Hippocampal formation (tissue), 2 donors: ENCODE data around the gene SMLR1.

ENCODE experiments used
- DNase-seq, 2 donors: peaks; one replicate each; lab custom pipeline; 2025; lab: John Stamatoyannopoulos, UW

SMLR1 gene

GRCh38 chr6:130824978-130825694 is 2.1 kb upstream of the SMLR1 start:
- no peak for DNase-seq

DNA sequence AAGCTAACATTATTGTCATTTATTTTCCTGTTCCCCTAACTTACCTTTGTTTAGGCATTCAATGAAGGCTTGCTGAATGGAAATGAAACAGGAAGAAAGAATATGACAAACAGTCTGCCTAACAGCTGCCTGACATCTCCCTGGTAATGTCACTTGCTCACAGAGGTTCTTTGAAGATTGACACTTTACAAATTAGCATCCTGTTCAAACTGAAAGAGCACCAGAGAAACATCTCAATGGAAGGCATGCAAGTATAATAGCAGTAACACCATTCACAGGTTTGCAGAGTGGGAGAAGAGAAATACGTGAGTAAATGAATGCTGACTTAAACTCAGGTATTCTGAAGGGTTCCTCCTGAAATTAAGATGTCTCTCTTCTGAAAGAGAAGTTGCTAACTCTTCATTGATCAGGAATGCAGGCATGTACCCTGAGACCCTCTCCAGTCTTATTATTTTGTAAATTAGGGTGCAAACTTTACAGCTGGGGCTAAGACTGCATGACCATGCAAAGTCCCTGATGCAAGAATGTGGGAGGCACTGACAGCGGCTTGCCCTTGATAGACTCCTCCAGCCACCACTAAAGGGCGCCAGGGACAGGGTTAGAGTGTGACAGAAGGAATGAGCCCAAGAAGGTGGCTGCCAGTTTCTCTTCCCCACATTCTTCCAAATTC is 1.3 kb upstream of the SMLR1 start:
- DNase-seq = no peak

DNA sequence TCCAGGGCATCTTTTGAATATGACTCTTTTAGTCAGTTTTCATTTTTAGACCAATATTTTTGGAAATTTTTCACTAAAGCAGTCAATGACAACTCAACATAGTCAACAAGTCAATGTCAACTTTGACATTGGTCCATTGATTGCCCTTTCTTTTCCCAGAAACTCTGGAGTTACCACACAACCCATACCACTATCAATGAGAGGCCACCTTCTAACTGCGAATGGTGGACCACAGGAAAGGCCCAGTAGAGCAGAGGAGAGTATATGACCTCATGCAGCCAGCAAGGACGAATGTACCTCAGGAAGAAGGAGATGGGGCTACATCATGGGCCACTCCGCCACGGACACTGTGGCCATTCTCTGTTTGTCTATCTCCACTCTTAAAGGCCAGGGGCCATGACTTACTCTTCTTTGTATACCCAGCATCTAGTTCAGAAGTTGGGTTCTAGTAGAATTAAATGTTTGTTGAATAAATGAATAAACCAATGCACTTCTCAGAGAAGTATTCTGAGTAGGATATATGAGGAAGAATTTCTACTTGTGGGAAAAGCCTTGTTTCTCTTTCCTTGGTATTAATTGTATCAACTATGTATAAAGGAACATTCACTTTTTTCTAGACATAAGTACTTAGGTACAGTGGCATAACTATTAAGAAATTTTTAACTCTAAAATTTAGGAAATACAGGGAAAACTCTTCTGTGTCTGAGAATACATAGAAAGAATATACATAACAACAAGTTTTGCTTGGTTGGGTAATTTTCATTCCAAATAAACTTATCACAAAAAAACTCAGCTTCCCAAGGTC is 562 bp upstream of the SMLR1 start:
- DNase-seq = no peak

DNA sequence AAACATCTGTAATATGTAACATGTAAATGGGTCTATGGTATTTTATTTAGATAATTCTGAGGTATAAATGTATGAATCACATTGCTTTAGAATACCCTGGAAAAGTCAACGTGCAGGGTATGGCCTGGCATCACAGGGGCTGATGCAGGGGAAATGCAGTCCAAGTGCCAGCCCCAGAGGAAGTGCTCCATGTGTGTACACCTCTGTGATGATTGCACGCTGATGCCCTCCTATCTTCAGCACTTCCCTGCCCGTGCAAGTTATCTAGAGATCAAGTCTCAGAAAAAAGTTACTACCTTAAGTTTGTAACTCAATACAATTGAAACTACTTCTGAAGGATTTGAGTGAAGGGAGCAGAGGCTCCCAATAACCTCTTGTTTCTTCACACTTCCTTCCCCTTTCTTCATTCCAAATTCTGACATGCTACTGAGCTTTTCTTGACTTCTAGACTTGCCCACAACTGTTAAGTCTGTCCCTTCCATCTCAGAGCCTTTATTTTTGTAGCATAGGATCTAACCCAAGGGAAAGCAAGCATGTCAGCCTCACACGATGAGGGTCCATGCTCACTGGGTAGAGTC is 2.2 kb downstream of the SMLR1 start:
- DNase-seq = no peak

DNA sequence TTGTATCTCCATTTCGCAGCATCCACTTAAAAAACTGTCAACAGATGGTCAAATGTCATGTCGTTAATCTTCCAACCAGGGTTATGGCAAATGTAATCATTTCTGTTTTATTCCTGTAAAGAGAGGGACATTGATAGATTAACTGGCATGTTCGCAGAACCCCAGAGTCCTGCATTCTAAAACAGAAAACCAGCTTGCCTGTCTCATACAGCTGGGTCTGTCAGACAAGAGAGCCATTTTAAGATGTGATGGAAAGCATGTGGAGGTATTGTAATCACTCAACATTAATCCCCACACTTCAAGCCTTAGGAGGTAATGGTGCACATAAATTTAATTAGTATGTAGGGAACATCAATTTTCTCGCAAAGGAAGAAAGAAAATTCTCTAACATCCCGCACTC is 4.4 kb downstream of the SMLR1 start:
- no peak for DNase-seq

DNA sequence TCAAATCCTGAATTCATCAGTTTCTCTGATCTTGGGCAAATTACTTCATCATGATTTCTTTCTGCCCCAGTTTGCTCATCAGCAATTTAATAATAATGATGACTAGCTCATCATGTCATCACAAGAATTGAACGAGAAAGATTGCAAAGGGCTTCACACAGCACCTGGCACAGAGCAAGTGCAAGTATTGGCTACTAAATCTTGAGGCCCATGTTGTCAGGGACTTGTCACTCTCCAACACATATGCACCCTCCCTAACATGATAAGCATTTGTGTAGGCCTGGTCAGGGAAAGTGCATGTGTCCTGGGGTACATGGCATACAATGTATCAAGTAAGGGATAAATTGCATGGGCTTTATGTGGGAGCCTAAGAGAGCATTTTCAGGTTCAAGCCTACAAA is 6.4 kb downstream of the SMLR1 start:
- no peak for DNase-seq

DNA sequence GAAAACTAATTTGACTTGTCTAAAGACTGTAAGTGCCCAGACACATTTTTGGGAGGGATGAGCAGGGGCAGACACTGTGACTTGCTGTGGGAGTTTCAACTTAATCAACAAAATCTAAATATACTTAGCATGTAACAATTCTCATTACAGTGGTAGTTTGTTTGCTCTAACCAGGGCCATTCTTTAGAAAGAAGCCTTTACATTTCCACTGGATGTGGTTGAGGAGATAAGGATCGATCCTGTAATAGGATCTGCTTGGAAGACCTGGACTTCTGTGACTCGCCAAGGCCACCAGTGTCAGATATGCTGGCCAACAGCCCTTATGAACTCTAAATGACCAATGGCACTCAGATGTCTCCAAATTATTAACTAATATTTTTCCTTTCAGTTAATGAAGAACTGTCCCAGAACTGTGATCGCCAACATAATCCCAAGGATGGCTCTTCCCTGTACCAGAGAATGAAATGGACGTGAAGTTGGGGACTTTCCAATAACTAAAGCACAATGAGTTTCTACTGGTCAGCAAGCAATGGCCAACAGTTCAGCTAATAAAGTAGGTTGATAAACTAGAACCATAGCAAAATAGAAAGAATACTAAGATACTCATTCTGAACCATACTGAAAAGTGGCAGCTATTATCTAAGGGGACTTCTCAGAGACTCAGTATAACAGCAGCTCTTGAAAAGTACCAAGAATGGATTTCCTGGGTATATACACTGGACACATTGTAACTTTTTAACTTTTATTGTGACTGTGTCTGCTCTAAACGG is 7.5 kb downstream of the SMLR1 start:
- DNase-seq = no peak

DNA sequence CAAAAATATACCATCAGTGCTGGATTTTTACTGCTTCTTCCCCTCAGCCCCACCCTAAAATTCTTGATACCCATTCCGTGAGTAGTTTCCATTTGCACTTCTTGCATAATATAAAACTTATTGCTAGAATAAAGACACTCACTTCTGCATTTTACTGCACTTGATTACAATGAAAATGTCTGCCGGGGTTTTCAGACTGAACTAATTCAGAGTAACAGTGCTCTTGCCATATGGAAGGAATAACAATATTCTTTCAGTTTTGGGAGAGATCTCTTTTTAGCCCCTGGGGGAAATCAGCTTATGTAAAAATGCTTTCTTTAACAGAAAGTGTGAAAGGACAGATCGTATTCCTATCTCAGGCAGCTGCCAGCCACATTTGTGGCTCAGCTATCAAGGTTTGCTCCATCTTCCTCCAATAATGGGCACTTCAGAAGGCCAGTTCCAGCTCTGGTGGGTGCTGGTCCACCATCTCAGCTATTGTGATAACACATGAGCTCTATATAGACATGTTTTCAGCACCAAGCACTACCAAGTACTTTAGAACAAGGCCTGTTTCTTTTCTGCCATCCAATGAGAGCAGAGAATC is 8.9 kb downstream of the SMLR1 start:
- peak in 1 of 2 donors; percentile 2 for DNase-seq

DNA sequence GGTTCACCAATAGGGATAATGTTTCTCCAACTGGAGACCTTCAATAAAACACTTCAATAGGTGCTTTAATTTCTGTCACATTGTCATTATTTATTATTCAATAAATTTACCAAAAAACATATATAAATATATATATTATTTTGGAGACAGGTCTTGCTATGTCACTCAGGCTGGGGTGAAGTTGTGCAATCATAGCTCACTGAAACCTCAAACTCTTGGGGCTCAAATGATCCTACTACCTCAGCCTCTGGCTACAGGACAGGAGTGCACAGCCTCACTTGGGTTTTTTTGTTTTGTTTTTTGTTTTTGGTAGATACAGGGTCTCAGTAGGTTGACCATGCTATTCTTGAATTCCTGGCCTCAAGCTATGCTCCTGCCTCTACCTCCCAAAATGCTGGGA is 9.9 kb downstream of the SMLR1 start:
- no peak for DNase-seq

GRCh38 chr6:130838250-130838860 is 11.1 kb downstream of the SMLR1 start:
- no peak for DNase-seq

- no peak for DNase-seq
Observed at GRCh38 chr6:130838951-130839350, 11.7 kb downstream of the SMLR1 start.

DNA sequence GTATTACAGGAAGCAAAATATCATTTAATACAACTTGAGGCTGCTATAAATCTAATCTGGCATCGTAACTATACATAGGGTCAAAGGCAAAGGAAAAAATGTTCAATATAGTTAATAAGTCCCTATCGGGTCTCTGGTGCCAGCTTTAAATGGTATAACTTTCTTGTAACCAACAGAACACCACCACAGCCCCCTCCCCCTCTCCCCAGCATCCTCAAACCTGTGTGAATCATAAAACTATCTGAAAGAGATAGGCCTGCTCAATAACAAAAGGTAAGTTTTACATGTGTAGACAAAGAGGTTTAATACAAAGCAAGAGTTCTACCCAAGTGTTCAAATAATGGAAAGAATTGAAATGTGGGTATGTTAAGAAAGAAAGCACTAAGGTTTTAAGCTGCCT is 12.2 kb downstream of the SMLR1 start:
- no peak for DNase-seq

DNA sequence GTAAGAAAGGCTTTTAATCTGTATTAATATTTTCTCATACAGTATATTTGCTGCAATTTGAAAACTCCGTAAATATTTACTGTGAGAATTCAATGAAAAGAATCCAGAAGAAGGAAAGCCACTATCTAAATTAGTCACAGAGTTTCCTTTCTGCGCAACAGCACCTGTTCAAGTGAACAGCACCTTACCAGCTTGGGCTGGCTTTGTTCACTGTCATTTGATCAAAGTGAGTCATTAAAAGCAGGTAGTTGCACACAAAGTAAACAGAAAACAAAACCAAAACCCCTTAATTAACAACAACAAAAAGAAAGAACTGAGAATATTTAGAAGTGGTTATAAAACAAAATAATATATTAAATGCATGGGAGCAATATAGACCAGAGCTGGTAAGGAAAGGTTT is 12.8 kb downstream of the SMLR1 start:
- DNase-seq = no peak

DNA sequence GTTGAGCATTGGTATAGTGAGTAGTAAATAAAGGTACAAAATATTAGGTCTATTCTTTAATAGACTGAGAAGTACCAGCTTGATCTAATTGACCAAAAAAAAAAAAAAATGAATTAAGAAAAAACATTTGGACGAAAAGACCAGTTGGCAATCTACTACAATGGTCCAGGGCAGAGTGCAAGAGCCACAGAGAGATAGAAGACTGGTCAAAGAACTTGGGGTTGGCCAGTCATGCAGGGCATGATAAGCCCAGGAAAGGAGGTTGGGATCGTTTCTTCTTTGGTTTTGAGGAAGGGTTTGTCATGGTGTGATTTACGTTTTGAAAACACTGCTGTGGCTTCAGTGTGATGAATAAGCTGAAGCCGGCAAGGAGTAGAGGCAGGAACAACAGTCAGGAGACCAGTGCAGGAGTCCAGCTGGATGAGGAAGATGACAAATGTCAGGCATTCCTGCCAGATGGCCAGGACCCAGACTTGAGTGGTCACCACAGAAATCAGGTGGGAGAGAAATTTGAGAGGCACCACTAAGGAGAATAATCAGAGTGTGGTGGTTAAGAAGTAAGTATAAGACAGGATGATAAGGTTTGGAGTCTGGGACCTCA is 14.0 kb downstream of the SMLR1 start:
- DNase-seq = no peak

GRCh38 chr6:130843575-130844320 is 16.5 kb downstream of the SMLR1 start:
- no peak for DNase-seq

DNA sequence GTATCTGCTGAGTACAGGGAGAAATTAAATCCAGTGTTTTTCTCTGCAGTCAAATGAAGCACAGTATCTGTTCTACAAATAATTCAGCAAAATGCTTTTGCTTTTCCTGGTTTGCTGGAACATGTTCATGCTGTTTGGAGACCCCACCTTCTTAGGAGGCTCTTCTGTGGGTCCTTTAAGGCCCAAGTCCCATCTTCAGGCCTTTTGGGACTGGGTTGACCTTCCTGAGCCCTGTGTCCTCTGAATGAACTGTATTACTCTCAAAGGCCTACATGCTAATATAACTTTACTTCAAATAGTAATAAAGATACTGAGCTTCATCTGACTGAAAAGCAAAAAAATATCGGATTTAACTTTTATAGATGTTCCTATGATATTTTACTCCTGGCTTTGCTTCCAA is 19.3 kb downstream of the SMLR1 start:
- DNase-seq = no peak

- no peak for DNase-seq
Observed at GRCh38 chr6:130847001-130847910, 20.1 kb downstream of the SMLR1 start.

GRCh38 chr6:130848945-130849344 is 21.7 kb downstream of the SMLR1 start:
- DNase-seq = no peak

GRCh38 chr6:130849594-130849993 is 22.4 kb downstream of the SMLR1 start:
- peak in 1 of 2 donors; percentile 7 for DNase-seq
